ENCODE measurements around the gene NTF4.
"Not testable (repeated sequence)": the region's sequence is repeated elsewhere in the genome, so short reads cannot be mapped to it uniquely, and the experiment has no call there.

DNA sequence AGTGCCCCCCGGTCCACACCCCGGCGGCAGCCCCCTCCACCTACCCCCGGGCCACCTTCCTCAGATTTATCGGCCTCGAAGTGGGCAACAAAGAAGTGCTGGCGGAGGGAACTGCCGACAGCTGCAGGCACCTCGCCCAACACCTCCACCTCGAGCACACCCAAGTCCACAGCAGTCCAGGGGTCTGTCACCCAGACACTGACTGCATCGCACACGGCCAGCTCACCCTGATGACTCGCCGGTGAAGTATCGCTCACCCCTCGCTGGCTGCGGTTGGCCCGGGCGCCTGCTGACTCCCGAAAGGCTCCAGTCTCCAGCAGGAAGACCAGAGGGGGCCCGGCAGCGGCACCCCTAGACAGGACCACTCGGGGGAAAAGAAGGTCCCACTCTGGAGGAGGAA lies 39.0 kb downstream of the NTF4 start:
- TF ChIP-seq, protein P1, sequence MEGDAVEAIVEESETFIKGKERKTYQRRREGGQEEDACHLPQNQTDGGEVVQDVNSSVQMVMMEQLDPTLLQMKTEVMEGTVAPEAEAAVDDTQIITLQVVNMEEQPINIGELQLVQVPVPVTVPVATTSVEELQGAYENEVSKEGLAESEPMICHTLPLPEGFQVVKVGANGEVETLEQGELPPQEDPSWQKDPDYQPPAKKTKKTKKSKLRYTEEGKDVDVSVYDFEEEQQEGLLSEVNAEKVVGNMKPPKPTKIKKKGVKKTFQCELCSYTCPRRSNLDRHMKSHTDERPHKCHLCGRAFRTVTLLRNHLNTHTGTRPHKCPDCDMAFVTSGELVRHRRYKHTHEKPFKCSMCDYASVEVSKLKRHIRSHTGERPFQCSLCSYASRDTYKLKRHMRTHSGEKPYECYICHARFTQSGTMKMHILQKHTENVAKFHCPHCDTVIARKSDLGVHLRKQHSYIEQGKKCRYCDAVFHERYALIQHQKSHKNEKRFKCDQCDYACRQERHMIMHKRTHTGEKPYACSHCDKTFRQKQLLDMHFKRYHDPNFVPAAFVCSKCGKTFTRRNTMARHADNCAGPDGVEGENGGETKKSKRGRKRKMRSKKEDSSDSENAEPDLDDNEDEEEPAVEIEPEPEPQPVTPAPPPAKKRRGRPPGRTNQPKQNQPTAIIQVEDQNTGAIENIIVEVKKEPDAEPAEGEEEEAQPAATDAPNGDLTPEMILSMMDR (IDR thresholded peaks at IDR 0.05): not testable (repeated sequence)
- not testable (repeated sequence) for TF ChIP-seq POLR2A (IDR thresholded peaks at IDR 0.05)

Data from thyroid gland (tissue), 4 donors.